Measurements from ENCODE around the gene YJU2. TPM values are rescaled to one million over a fixed set of nuclear protein-coding genes. Genes with fewer than 3 reads are reported as not detected.
A peak's percentile ranks its signal among the peaks of the same experiment; 100 is the strongest.

Gene YJU2
- total and polyA plus RNA-seq, 2 of the 13 experiments (the other 11 are each of a cell fraction or from before 2014, with no cell fraction given) = 9.3 to 17.9 TPM

- TF ChIP-seq RERE (CRISPR knock-in tag; IDR thresholded peaks at IDR 0.05; ENCODE audit: low read depth) (no peak), RXRA (CRISPR knock-in tag; IDR thresholded peaks at IDR 0.05) (no peak), CREBL2 (CRISPR knock-in tag; IDR thresholded peaks at IDR 0.05; ENCODE audit: borderline replicate concordance) (no peak), ZNF660 (CRISPR knock-in tag; IDR thresholded peaks at IDR 0.05; ENCODE audit: borderline replicate concordance, low read depth) (no peak), ZNF510 (CRISPR knock-in tag; IDR thresholded peaks at IDR 0.05; ENCODE audit: low read depth) (no peak), DR1 (CRISPR knock-in tag; IDR thresholded peaks at IDR 0.05) (no peak), HNF4G (IDR thresholded peaks at IDR 0.05; ENCODE audit: borderline replicate concordance, low read depth, low read length) (no peak), HNF4G (CRISPR knock-in tag; IDR thresholded peaks at IDR 0.05; ENCODE audit: borderline replicate concordance, low read depth) (no peak), ZKSCAN1 (IDR thresholded peaks at IDR 0.05; ENCODE audit: low read length) (no peak), TFE3 (CRISPR knock-in tag; IDR thresholded peaks at IDR 0.05) (no peak), SKIL (CRISPR knock-in tag; IDR thresholded peaks at IDR 0.05; ENCODE audit: borderline replicate concordance) (peak; percentile 68; the same call in 1 of the 2 replicates), MBD4 (IDR thresholded peaks at IDR 0.05; ENCODE audit: borderline replicate concordance, low read length) (no peak), ZNF275 (CRISPR knock-in tag; IDR thresholded peaks at IDR 0.05; ENCODE audit: borderline replicate concordance) (no peak), MXD1 (CRISPR knock-in tag; IDR thresholded peaks at IDR 0.05) (no peak), TEAD3 (CRISPR knock-in tag; optimal IDR thresholded peaks at IDR 0.05; ENCODE audit: borderline replicate concordance) (peak; percentile 54), ADNP (CRISPR knock-in tag; IDR thresholded peaks at IDR 0.05) (no peak), NFIC (IDR thresholded peaks at IDR 0.05; ENCODE audit: low read length) (no peak), SOX5 (CRISPR knock-in tag; IDR thresholded peaks at IDR 0.05; ENCODE audit: borderline replicate concordance) (0 out of 2 replicates have a peak, but pooled peaks have one; percentile 14), RARA (CRISPR knock-in tag; IDR thresholded peaks at IDR 0.05) (0 out of 2 replicates have a peak, but pooled peaks have one; percentile 26), KDM5B (CRISPR knock-in tag; IDR thresholded peaks at IDR 0.05; ENCODE audit: borderline replicate concordance) (peak; percentile 23; the same call in 1 of the 2 replicates)
Observed at GRCh38 chr19:4224470-4224869, 22.4 kb upstream of the YJU2 start (continued).
